Measurements from ENCODE around the gene KIAA0319L. TPM values are rescaled to one million over a fixed set of nuclear protein-coding genes. Genes with fewer than 3 reads are reported as not detected.
"Not testable (repeated sequence)": the region's sequence is repeated elsewhere in the genome, so short reads cannot be mapped to it uniquely, and the experiment has no call there.

Gene KIAA0319L
- total RNA-seq, 1 experiment from 2014 or later, result 27.8 TPM

GRCh38 chr1:35499231-35499630, 58.0 kb downstream of the KIAA0319L start:
- Histone ChIP-seq H3K9me3 (no peaks in the 10 kb centered on the region), H3K27me3 (no peaks in the 10 kb centered on the region), H3K36me3 (no peaks in the 10 kb centered on the region), H3K4me3 (no peak overlapping the region)
- no peak for DNase-seq

DNA sequence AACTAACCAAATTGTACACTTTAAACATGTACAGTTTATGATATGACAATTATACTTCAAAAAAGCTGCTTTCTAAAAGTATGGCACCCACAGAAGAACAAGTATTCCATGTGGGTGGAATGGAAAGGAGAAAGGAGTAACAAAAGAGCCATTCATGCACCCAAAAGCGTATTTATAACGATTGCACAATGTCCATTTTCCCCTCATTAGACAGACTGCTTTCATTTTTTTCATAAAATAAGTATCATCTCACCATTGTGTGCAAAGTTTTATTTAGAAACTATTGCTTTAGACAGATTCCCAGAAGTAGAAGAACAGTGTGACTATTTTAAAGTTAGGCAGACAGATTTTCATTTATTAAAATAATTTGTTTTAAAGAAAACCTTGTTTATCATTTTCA, 59.6 kb downstream of the KIAA0319L start:
- H3K27me3 ChIP-seq, result no peaks in the 10 kb centered on the region
- H3K4me3 ChIP-seq, result no peak overlapping the region
- H3K9me3 ChIP-seq, result no peaks in the 10 kb centered on the region
- no peak for DNase-seq
- peaks cover 3% of the 10 kb centered on the region; the same call in 1 of the 2 replicates for H3K36me3 ChIP-seq

- DNase-seq, result no peak
- no peak overlapping the region for H3K4me3 ChIP-seq
- H3K9me3 ChIP-seq, result peaks cover 7% of the 10 kb centered on the region
- no peaks in the 10 kb centered on the region; the same call in 1 of the 2 replicates for H3K27me3 ChIP-seq
- peaks cover 15% of the 10 kb centered on the region for H3K36me3 ChIP-seq
Measured at GRCh38 chr1:35490250-35490649, 67.0 kb downstream of the KIAA0319L start.

DNA sequence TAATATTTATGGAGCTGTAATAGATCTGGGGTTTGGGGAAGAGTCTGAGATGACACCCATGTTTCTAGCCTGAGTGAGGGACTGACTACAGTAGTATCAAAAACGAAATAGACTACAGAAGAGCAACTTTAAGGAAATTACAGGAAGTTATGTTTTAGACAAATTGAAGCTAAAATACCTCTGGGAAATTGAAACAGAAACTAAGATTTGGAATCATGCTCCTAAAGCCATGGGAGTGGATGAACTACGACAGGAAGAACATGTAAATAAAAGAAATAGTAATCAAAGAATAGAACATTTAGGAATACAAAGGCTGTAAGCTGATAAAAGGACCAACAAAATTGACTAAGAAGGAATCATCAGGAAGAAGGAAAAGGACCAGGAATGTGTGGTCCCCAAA, 68.9 kb downstream of the KIAA0319L start:
- no peak overlapping the region for H3K4me3 ChIP-seq
- no peak for DNase-seq
- no peaks in the 10 kb centered on the region; the same call in 1 of the 2 replicates for H3K27me3 ChIP-seq
- peaks cover 7% of the 10 kb centered on the region for H3K9me3 ChIP-seq
- peaks cover 12% of the 10 kb centered on the region for H3K36me3 ChIP-seq

- Histone ChIP-seq H3K9me3 (peaks cover 7% of the 10 kb centered on the region), H3K36me3 (peaks cover 16% of the 10 kb centered on the region), H3K27me3 (no peaks in the 10 kb centered on the region; the same call in 1 of the 2 replicates), H3K4me3 (no peak overlapping the region)
- no peak for DNase-seq
Measured at GRCh38 chr1:35486858-35487408, 70.3 kb downstream of the KIAA0319L start.

- 0 out of 2 replicates have a peak, but pooled peaks cover 4% of the 10 kb centered on the region for H3K9me3 ChIP-seq
Measured at GRCh38 chr1:35481229-35481628, 76.0 kb downstream of the KIAA0319L start.

DNA sequence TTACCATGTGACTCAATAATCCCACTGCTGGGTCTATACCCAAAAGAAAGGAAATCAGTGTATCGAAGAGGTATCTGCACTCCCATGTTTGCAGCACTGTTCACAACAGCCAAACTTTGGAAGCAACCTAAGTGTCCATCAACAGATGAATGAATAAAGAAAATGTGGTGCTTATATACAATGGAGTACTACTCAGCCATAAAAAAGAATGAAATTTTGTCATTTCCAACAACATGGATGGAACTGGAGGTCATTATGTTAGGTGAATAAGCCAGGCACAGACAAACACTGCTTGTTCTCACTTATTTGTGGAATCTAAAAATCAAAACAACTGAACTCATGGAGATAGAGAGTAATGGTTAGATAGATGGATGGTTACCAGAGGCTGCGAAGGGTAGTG, 79.3 kb downstream of the KIAA0319L start:
- peaks cover 14% of the 10 kb centered on the region for H3K36me3 ChIP-seq
- H3K9me3 ChIP-seq, result 0 out of 2 replicates have a peak, but pooled peaks cover 4% of the 10 kb centered on the region
- no peak overlapping the region for H3K4me3 ChIP-seq
- no peaks in the 10 kb centered on the region for H3K27me3 ChIP-seq
- no peak for DNase-seq

More at GRCh38 chr1:35481229-35481628, 76.0 kb downstream of the KIAA0319L start:
- no peak for DNase-seq
- peaks cover 17% of the 10 kb centered on the region for H3K36me3 ChIP-seq
- no peak overlapping the region for H3K4me3 ChIP-seq
- no peaks in the 10 kb centered on the region for H3K27me3 ChIP-seq

DNA sequence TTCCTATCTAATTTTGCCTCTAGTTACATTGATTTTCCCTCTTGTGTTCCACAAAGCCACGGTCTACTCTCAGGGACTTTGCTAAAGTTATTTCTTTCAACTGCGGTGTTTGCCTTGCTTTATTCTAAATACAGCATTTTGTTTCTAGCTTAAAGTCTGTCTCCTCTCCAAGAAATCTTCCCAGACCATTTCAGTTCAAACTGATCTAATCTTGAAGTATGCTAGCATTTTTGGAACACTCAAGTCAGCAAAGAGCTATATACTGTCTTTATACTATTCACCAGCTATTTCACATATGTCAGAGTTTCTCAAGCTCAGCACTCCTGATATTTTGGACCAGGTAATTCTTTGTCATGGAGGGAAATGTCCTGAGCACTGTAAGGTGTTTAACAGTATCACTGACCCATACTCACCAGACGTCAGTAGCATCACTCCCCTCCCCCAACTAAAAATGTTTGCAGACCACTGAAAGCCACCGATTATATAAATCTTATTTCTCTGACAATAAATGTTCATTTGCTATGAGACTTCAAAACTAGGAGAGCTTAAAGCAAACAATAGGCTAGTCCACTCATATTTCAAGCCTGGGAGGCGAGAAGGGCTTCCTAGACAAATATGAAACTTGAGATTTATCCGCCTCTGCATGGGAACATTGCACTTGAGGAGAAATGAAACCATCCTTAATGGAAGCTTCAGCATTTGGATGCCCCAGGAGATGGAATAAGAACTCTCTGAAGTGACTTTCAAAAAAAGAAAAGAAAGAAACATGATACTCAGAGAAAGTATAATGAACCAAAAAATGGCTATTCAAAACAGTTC, 81.1 kb downstream of the KIAA0319L start:
- DNase-seq, result no peak
- Histone ChIP-seq H3K36me3 (peaks cover 14% of the 10 kb centered on the region), H3K27me3 (no peaks in the 10 kb centered on the region), H3K4me3 (no peak overlapping the region), H3K9me3 (0 out of 2 replicates have a peak, but pooled peaks cover under 1% of the 10 kb centered on the region)

DNA sequence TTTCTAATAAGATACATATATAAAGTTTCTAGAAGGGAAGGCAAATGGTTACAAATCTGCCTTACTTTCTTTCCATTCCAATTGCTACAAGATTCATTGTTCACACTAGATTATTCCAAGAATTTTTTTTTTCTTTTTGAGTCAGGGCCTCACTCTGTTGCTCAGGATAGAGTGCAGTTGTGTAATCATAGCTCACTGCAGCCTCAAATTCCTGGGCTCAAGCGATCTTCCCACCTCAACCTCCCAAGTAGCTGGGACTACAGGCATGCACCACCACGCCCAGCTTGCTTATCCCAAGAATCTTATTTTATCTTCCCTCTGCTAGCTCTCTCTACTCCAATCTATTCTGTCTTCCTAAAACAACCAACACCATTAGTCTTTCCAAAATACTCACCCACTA, 81.8 kb downstream of the KIAA0319L start:
- DNase-seq, result no peak
- Histone ChIP-seq H3K27me3 (no peaks in the 10 kb centered on the region), H3K4me3 (no peak overlapping the region), H3K9me3 (no peaks in the 10 kb centered on the region), H3K36me3 (peaks cover 15% of the 10 kb centered on the region)

DNA sequence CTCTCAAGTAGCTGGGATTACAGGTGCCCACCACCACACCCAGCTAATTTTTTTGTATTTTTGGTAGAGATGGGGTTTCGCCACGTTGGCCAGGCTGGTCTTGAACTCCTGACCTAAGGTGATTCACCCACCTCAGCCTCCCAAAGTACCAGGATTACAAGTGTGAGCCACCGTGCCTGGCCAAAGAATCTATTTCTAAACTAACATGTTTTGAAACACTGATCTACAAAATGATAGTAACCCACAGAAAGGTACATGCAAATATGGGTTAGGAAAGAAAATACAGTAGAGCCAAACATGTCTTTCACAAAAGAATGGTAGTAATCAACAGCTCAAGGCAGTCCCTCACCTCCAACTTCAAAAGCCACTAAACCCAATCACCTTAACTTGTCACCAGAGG, 84.0 kb downstream of the KIAA0319L start:
- DNase-seq, H3K9me3 ChIP-seq, H3K27me3 ChIP-seq, H3K4me3 ChIP-seq: not testable (repeated sequence)
- H3K36me3 ChIP-seq, result peaks cover 21% of the 10 kb centered on the region

DNA sequence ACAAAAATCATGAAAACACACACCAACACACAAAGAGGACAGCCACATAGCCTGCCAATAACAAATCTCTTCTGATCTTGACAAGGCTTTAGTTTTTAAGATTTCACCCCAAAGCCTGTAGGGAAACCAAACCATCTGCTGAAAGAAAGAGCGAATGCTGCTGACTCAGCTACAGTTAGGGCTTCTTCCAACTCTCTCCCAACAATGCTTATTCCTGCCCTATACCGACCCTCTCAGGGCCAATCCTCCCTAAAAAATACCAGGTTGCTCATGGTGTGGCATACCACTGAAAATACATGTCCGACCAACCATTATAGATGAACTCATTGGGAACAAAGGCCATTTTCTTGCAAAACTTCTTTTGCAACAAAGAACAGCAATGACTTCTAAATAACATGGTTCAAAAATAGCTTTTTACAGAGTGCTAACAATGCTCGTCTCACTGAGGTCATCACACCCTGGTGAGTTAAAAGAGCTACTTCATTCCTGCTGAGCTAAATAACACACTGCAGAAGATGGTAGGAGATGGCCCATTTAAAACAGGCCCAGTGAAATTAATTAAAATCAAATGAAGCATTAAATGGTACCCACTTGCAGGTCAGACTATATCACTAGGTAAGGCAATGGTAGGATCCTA, 86.1 kb downstream of the KIAA0319L start:
- no peak overlapping the region for H3K4me3 ChIP-seq
- no peaks in the 10 kb centered on the region for H3K9me3 ChIP-seq
- no peak for DNase-seq
- no peaks in the 10 kb centered on the region for H3K27me3 ChIP-seq
- H3K36me3 ChIP-seq, result peaks cover 22% of the 10 kb centered on the region

- DNase-seq, result no peak
- Histone ChIP-seq H3K4me3 (no peak overlapping the region), H3K36me3 (peaks cover 49% of the 10 kb centered on the region), H3K27me3 (no peaks in the 10 kb centered on the region), H3K9me3 (no peaks in the 10 kb centered on the region)
Measured at GRCh38 chr1:35466120-35466519, 91.1 kb downstream of the KIAA0319L start.

- DNase-seq, H3K4me3 ChIP-seq, H3K9me3 ChIP-seq, H3K27me3 ChIP-seq: not testable (repeated sequence)
- H3K36me3 ChIP-seq, result peaks cover 41% of the 10 kb centered on the region
Measured at GRCh38 chr1:35463749-35464148, 93.5 kb downstream of the KIAA0319L start.

GRCh38 chr1:35463232-35463631, 94.0 kb downstream of the KIAA0319L start:
- H3K4me3 ChIP-seq, result no peak overlapping the region
- H3K27me3 ChIP-seq, result no peaks in the 10 kb centered on the region
- H3K36me3 ChIP-seq, result peaks cover 38% of the 10 kb centered on the region
- no peaks in the 10 kb centered on the region for H3K9me3 ChIP-seq
- no peak for DNase-seq

DNA sequence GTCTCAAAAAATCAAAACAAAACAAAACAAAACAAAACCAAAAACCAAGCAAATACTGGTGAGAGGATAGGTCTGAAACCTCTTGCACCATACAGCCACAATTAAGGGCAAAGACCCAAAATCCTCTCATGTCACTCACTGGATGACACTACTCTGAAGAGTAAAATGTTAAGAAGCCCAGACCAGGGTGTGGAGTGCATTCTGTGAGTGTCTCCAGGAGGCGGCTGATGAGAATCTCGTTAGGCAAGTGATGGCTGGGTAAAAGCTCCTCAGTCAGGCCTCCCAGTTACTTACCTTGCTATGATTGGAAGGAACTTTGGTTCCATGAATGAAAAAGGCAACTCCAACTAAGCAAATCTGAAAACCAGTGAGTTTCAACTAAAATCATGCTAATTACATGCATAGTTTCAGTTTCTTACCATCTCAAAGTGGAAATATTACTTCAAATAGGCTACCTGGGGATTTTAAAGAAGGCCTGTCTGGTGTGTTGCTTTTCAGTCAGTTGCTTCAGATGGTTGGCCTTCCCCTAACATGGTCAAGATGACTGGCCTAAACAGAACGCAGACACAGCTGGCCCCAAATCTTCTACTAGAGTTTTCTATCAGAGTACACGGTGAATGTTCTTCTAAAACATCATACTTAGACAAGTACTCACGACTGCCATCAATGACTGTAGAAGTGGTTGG, 95.1 kb downstream of the KIAA0319L start:
- DNase-seq, result no peak
- Histone ChIP-seq H3K36me3 (peaks cover 38% of the 10 kb centered on the region), H3K27me3 (no peaks in the 10 kb centered on the region), H3K9me3 (no peaks in the 10 kb centered on the region), H3K4me3 (no peak overlapping the region)

DNA sequence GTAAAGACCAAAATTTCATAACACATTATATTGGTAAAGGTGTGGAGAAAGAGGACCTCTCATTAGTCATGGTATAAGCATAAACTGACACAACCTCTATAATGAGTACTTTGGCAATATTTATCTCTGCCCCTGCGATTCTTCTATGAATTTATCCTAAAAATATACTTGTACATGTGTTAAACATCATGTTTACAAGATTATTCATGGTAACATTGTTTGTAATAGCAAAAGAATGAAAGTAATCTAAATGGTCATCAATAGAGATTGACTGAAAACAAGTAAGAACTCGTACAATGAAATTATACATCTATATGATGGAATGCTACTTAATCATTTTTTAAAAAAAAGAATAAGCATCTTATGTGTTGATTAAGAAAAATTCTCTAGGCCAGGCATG, 96.4 kb downstream of the KIAA0319L start:
- peaks cover 32% of the 10 kb centered on the region for H3K36me3 ChIP-seq
- H3K4me3 ChIP-seq, result no peak overlapping the region
- no peak for DNase-seq
- H3K27me3 ChIP-seq, result no peaks in the 10 kb centered on the region
- H3K9me3 ChIP-seq, result no peaks in the 10 kb centered on the region

DNA sequence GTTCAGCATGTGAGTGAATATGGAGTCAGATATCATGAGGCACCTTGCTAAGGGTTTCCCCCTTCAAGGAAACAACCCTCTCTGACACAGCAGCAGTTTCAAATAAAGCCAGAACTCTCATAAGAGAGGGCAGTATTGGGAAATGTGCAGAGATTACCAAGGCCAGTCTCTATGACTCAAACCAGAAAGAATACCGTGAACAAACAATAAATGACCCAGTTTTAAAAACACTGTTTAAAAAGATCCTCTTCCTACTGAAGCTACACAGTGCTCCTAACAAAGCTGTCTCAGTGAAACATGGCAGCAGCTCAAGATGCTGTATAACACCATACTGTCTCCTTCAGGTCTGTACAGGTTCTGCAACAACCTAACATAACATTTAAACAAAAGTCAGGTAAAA, 102.6 kb downstream of the KIAA0319L start:
- no peaks in the 10 kb centered on the region for H3K27me3 ChIP-seq
- DNase-seq, result no peak

More for the DNA sequence above, 102.6 kb downstream of the KIAA0319L start:
- H3K36me3 ChIP-seq, result peaks cover 38% of the 10 kb centered on the region
- no peak overlapping the region for H3K4me3 ChIP-seq
- H3K9me3 ChIP-seq, result no peaks in the 10 kb centered on the region

Data from MG63 (cell line).